ENCODE data around the gene SEMA5B. TPM values are rescaled to one million over a fixed set of nuclear protein-coding genes. Genes with fewer than 3 reads are reported as not detected.

SEMA5B gene
- total and polyA plus RNA-seq, 2 donors (not counting 3 experiments of a cell fraction or from before 2014, with no cell fraction given) = 0.07 TPM; not detected in 1

- Histone ChIP-seq H3K4me1 (ENCODE audit: control insufficient read depth, extremely low read depth, insufficient read depth, low read length) (no peaks in the 10 kb centered on the region), H3K79me2 (ENCODE audit: control insufficient read depth, insufficient read depth, low read length) (no peaks in the 10 kb centered on the region), H3K9me3 (replicated peaks; ENCODE audit: control insufficient read depth, insufficient read depth, low read length) (no peaks in the 10 kb centered on the region), H3K4me3 (replicated peaks in 1 of 3; ENCODE audit: insufficient read depth in 1 of 3, low read depth in 1 of 3, low read length in 3 of 3) (no peak overlapping the region), H3K9ac (replicated peaks; ENCODE audit: extremely low read depth, insufficient read depth, low read length) (no peak overlapping the region), H3K4me2 (ENCODE audit: insufficient read depth, low read length) (no peak overlapping the region), H3K36me3 (ENCODE audit: control insufficient read depth in 2 of 2, extremely low read depth in 1 of 2, insufficient read depth in 2 of 2, low read length in 2 of 2) (no peaks in the 10 kb centered on the region), H3K27ac (ENCODE audit: insufficient read depth, low read depth, low read length) (no peak overlapping the region), H4K20me1 (replicated peaks; ENCODE audit: control insufficient read depth, extremely low read depth, insufficient read depth, low read length) (no peaks in the 10 kb centered on the region), H3K9me1 (replicated peaks; ENCODE audit: control insufficient read depth, extremely low read depth, insufficient read depth, low read length) (no peaks in the 10 kb centered on the region), H2AFZ (ENCODE audit: low read depth, low read length) (no peak overlapping the region), H3K27me3 (ENCODE audit: control insufficient read depth in 2 of 2, insufficient read depth in 2 of 2, low read length in 2 of 2) (peaks cover 24 to 28% of the 10 kb centered on the region in 2 experiments)
- TF ChIP-seq FOS (IDR thresholded peaks at IDR 0.05; ENCODE audit: borderline replicate concordance, insufficient read depth, low read length) (no peak), EZH2 (IDR thresholded peaks at IDR 0.05; ENCODE audit: borderline replicate concordance, low read depth, low read length, severe bottlenecking) (no peak), POLR2A (IDR thresholded peaks at IDR 0.05; ENCODE audit: low read depth, low read length) (no peak), GATA2 (IDR thresholded peaks at IDR 0.05; ENCODE audit: insufficient read depth, insufficient read length, low read depth, low read length) (no peak), JUN (IDR thresholded peaks at IDR 0.05; ENCODE audit: borderline replicate concordance, insufficient read depth, insufficient read length, low read depth) (no peak), MAX (IDR thresholded peaks at IDR 0.05; ENCODE audit: insufficient read depth, insufficient read length) (no peak), POLR2AphosphoS5 (IDR thresholded peaks at IDR 0.05; ENCODE audit: insufficient read depth, low read depth, low read length) (no peak), MYC (IDR thresholded peaks at IDR 0.05; ENCODE audit: low read depth, low read length) (no peak)
- TF ChIP-seq, protein P1, sequence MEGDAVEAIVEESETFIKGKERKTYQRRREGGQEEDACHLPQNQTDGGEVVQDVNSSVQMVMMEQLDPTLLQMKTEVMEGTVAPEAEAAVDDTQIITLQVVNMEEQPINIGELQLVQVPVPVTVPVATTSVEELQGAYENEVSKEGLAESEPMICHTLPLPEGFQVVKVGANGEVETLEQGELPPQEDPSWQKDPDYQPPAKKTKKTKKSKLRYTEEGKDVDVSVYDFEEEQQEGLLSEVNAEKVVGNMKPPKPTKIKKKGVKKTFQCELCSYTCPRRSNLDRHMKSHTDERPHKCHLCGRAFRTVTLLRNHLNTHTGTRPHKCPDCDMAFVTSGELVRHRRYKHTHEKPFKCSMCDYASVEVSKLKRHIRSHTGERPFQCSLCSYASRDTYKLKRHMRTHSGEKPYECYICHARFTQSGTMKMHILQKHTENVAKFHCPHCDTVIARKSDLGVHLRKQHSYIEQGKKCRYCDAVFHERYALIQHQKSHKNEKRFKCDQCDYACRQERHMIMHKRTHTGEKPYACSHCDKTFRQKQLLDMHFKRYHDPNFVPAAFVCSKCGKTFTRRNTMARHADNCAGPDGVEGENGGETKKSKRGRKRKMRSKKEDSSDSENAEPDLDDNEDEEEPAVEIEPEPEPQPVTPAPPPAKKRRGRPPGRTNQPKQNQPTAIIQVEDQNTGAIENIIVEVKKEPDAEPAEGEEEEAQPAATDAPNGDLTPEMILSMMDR (IDR thresholded peaks at IDR 0.05; ENCODE audit: extremely low read depth in 1 of 2, insufficient read depth in 1 of 2, low read depth in 1 of 2, low read length in 2 of 2) = no peak
- dilution Hi-C loops (cut with MboI; ENCODE audit: extremely low pct_ligation_motif_present, low sequenced_read_pairs) = no loop called here
- FAIRE-seq (no peak), DNase-seq (ENCODE audit: low read depth, low spot score) (no peak)
- intact Hi-C loops (cut with micrococcal nuclease) = no loop called here
- no TSS peak for BruUV-seq (replicated peaks)
- CTCF ChIA-PET = no interaction called here
- POLR2A ChIA-PET = no interaction called here
These were observed 103.5 kb downstream of the SEMA5B start for GRCh38 chr3:122924056-122924455.

Data from endothelial cell of umbilical vein (primary cell).